Thoracic aorta (tissue), 2 donors: ENCODE measurements around the gene COL8A1. TPM values are rescaled to one million over a fixed set of nuclear protein-coding genes. Genes with fewer than 3 reads are reported as not detected.

Source experiments
- ATAC-seq: fragments of 150-250 bp; one replicate; pipeline ENCODE4 v1.8.0; 2017; ENCODE audit warnings: low read depth; ENCODE audit not compliant: insufficient number of reproducible peaks, low FRiP score
- DNase-seq: peaks from one replicate; pipeline ENCODE4 v3.0.0-alpha.2; 2020; ENCODE audit warnings: low spot score
- H3K27ac ChIP-seq, 2 donors: fragments of 200-600 bp; sonication (generic); 1 replicate in 1 of 2; 2 replicates in 1 of 2; pipeline ENCODE4 v1.5.1; 2016; ENCODE audit warnings: mild to moderate bottlenecking in 2 of 2, moderate library complexity in 2 of 2
- H3K27me3 ChIP-seq: fragments of 200-600 bp; sonication (generic); replicated peaks from 2 replicates; pipeline ENCODE4 v1.6.0; 2016; ENCODE audit warnings: mild to moderate bottlenecking; ENCODE audit not compliant: insufficient read depth
- H3K36me3 ChIP-seq: fragments of 200-600 bp; sonication (generic); one replicate; pipeline ENCODE4 v1.5.1; 2016
- H3K4me1 ChIP-seq, 2 donors: fragments of 200-600 bp; sonication (generic); 1 replicate in 1 of 2; 2 replicates in 1 of 2; pipeline versions ENCODE4 v1.5.1 to v1.6.0; 2016; ENCODE audit warnings: low read depth in 2 of 2, mild to moderate bottlenecking in 1 of 2; ENCODE audit not compliant: control insufficient read depth in 1 of 2
- H3K4me3 ChIP-seq: fragments of 200-600 bp; sonication (generic); 2 replicates; pipeline ENCODE4 v1.5.1; 2016; ENCODE audit warnings: mild to moderate bottlenecking
- H3K9me3 ChIP-seq: fragments of 200-600 bp; sonication (generic); 2 replicates; pipeline ENCODE4 v1.5.1; 2016
- total RNA-seq, 2 donors: library from RNA; depleted of rRNA; stranded (reverse); fragments of >200 nt; gene quantifications; one replicate each; pipeline versions ENCODE4 v1.1.0 to v1.2.3, GENCODE V29; 2016
- TF ChIP-seq, protein P1 (sequence below): fragments of 200-600 bp; sonication (generic); IDR thresholded peaks from one replicate; pipeline ENCODE4 v1.5.1; 2019; ENCODE audit warnings: antibody characterized with exemption

COL8A1 gene
- total RNA-seq, 2 donors from 2014 or later, result 253 to 916 TPM

- TF ChIP-seq, protein P1, sequence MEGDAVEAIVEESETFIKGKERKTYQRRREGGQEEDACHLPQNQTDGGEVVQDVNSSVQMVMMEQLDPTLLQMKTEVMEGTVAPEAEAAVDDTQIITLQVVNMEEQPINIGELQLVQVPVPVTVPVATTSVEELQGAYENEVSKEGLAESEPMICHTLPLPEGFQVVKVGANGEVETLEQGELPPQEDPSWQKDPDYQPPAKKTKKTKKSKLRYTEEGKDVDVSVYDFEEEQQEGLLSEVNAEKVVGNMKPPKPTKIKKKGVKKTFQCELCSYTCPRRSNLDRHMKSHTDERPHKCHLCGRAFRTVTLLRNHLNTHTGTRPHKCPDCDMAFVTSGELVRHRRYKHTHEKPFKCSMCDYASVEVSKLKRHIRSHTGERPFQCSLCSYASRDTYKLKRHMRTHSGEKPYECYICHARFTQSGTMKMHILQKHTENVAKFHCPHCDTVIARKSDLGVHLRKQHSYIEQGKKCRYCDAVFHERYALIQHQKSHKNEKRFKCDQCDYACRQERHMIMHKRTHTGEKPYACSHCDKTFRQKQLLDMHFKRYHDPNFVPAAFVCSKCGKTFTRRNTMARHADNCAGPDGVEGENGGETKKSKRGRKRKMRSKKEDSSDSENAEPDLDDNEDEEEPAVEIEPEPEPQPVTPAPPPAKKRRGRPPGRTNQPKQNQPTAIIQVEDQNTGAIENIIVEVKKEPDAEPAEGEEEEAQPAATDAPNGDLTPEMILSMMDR, result no peak
- no peaks in the 10 kb centered on the region for H3K36me3 ChIP-seq
- ATAC-seq (no peak), DNase-seq (no peak)
- H3K9me3 ChIP-seq, result no peaks in the 10 kb centered on the region
- H3K4me1 ChIP-seq, result peaks cover 5 to 29% of the 10 kb centered on the region in 2 donors
- no peaks in the 10 kb centered on the region for H3K27me3 ChIP-seq
- no peak overlapping the region for H3K4me3 ChIP-seq
- peak overlapping the region in 1 of 2 donors; percentile 32 for H3K27ac ChIP-seq
Measured at GRCh38 chr3:99681512-99681911, 43.1 kb downstream of the COL8A1 start.

GRCh38 chr3:99681976-99682375 is 43.6 kb downstream of the COL8A1 start:
- TF ChIP-seq, protein P1, result no peak
- peak overlapping the region in 1 of 2 donors; percentile 32 for H3K27ac ChIP-seq
- no peak for DNase-seq
- H3K36me3 ChIP-seq, result no peaks in the 10 kb centered on the region
- H3K4me3 ChIP-seq, result no peak overlapping the region
- H3K9me3 ChIP-seq, result no peaks in the 10 kb centered on the region
- H3K4me1 ChIP-seq, result peaks cover 3 to 29% of the 10 kb centered on the region in 2 donors
- H3K27me3 ChIP-seq, result no peaks in the 10 kb centered on the region
- ATAC-seq, result no peak

- peaks cover 0 to 17% of the 10 kb centered on the region in 2 donors for H3K4me1 ChIP-seq
- TF ChIP-seq, protein P1, result no peak
- H3K27ac ChIP-seq, result peak overlapping the region in 1 of 2 donors; percentile 60
- no peaks in the 10 kb centered on the region for H3K36me3 ChIP-seq
- H3K27me3 ChIP-seq, result no peaks in the 10 kb centered on the region
- DNase-seq, result no peak
- no peak for ATAC-seq
- H3K9me3 ChIP-seq, result no peaks in the 10 kb centered on the region
- H3K4me3 ChIP-seq, result no peak overlapping the region
Measured at GRCh38 chr3:99683465-99683864, 45.1 kb downstream of the COL8A1 start.

DNA sequence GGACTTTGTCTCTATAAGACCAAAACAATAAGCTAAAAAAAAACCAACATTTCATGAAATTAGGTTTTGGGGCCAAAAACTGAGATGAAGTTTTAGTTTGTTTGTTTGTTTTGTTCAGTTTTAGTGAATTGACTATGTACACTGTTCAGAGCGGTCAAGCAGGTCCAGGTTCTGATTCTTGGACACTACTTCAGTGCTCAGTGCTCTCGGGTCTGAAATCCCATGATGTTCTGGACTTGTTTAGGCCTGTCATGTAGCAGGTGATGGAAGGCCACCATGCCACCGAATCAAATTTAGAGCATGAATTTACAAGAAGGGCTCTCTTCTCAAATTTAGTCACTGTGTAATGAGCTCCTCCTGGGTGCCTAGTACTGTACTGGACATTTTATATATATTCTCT is 45.5 kb downstream of the COL8A1 start:
- TF ChIP-seq, protein P1, result no peak
- Histone ChIP-seq H3K36me3 (no peaks in the 10 kb centered on the region), H3K27me3 (no peaks in the 10 kb centered on the region), H3K4me3 (no peak overlapping the region), H3K9me3 (no peaks in the 10 kb centered on the region), H3K4me1 (peaks cover 0 to 14% of the 10 kb centered on the region in 2 donors), H3K27ac (peak overlapping the region in 1 of 2 donors; percentile 60)
- no peak for ATAC-seq
- no peak for DNase-seq

- no peak for ATAC-seq
- DNase-seq, result no peak
- H3K36me3 ChIP-seq, result no peaks in the 10 kb centered on the region
- peaks cover under 1 to 14% of the 10 kb centered on the region in 2 donors for H3K4me1 ChIP-seq
- H3K9me3 ChIP-seq, result no peaks in the 10 kb centered on the region
- TF ChIP-seq, protein P1, result no peak
- peak overlapping the region in 1 of 2 donors; percentile 60 for H3K27ac ChIP-seq
- H3K4me3 ChIP-seq, result no peak overlapping the region
- H3K27me3 ChIP-seq, result no peaks in the 10 kb centered on the region
Measured at GRCh38 chr3:99684644-99685043, 46.2 kb downstream of the COL8A1 start.
